Fibroblast of lung (primary cell): ENCODE measurements around the gene CLPTM1. TPM values are rescaled to one million over a fixed set of nuclear protein-coding genes. Genes with fewer than 3 reads are reported as not detected.
"Not testable (repeated sequence)": the region's sequence is repeated elsewhere in the genome, so short reads cannot be mapped to it uniquely, and the experiment has no call there.

Source experiments
- DNase-seq, 2 donors: peaks; one replicate each; pipeline versions ENCODE4 v3.0.0 to v3.0.0-alpha.2; 2010; ENCODE audit warnings: low read depth in 2 of 2
- H2AFZ ChIP-seq: 2 replicates; pipeline ENCODE4 v1.5.1; 2012; ENCODE audit warnings: low read length, control low read depth, inconsistent platforms
- H3K27ac ChIP-seq: 2 replicates; pipeline ENCODE4 v1.5.1; 2011; ENCODE audit warnings: low read length, control low read depth; ENCODE audit not compliant: insufficient read depth
- H3K27me3 ChIP-seq: 2 replicates; pipeline ENCODE4 v1.5.1; 2011; ENCODE audit warnings: mild to moderate bottlenecking, low read length; ENCODE audit not compliant: control insufficient read depth, insufficient read depth
- H3K36me3 ChIP-seq: 2 replicates; pipeline ENCODE4 v1.5.1; 2011; ENCODE audit warnings: low read length; ENCODE audit not compliant: control insufficient read depth, insufficient read depth
- H3K4me1 ChIP-seq: 2 replicates; pipeline ENCODE4 v1.5.1; 2011; ENCODE audit warnings: low read length; ENCODE audit not compliant: control insufficient read depth, insufficient read depth; ENCODE audit errors: extremely low read depth
- H3K4me2 ChIP-seq: 2 replicates; pipeline ENCODE4 v1.5.1; 2011; ENCODE audit warnings: low read length, control low read depth; ENCODE audit not compliant: insufficient read depth; ENCODE audit errors: extremely low read depth
- H3K4me3 ChIP-seq, 4 experiments: fragments of 200-600 bp in 1 of 4; sonication (generic) in 1 of 4; replicated peaks in 1 of 4; 2 replicates each; pipeline ENCODE4 v1.5.1; 2011 to 2016; ENCODE audit warnings: low read length in 4 of 4, low read depth in 3 of 4, mild to moderate bottlenecking in 3 of 4, control low read depth in 2 of 4, inconsistent platforms in 1 of 4, mixed read lengths in 1 of 4; ENCODE audit not compliant: insufficient read depth in 1 of 4; ENCODE audit errors: control extremely low read depth in 1 of 4
- H3K79me2 ChIP-seq: 2 replicates; pipeline ENCODE4 v1.5.1; 2012; ENCODE audit warnings: mild to moderate bottlenecking, low read length, inconsistent platforms; ENCODE audit not compliant: control insufficient read depth, insufficient read depth
- H3K9ac ChIP-seq: 2 replicates; pipeline ENCODE4 v1.5.1; 2011; ENCODE audit warnings: mild to moderate bottlenecking, low read length, control low read depth; ENCODE audit not compliant: insufficient read depth
- H3K9me3 ChIP-seq: 2 replicates; pipeline ENCODE4 v1.5.1; 2012; ENCODE audit warnings: low read depth, low read length; ENCODE audit not compliant: control insufficient read depth, insufficient read depth
- H4K20me1 ChIP-seq: 2 replicates; pipeline ENCODE4 v1.5.1; 2011; ENCODE audit warnings: low read length; ENCODE audit not compliant: control insufficient read depth, insufficient read depth; ENCODE audit errors: extremely low read depth
- EZH2 ChIP-seq: IDR thresholded peaks from 2 replicates; pipeline ENCODE4 v1.5.1; 2012; ENCODE audit warnings: low read length, control low read depth, mild to moderate bottlenecking; ENCODE audit errors: missing control alignments
- polyA plus RNA-seq, 2 donors: library from polyadenylated mRNA; depleted of rRNA in 1 of 2; stranded (reverse) in 1 of 2; unstranded in 1 of 2; fragments of >200 nt; gene quantifications; 2 replicates each; pipeline ENCODE4 v1.2.1, GENCODE V29; 2011 to 2012; ENCODE audit warnings: missing spikeins in 1 of 2
- total RNA-seq: library from RNA; depleted of rRNA; stranded (reverse); fragments of >200 nt; gene quantifications from 2 replicates; pipeline ENCODE4 v1.2.1, GENCODE V29; 2014
- TF ChIP-seq, protein P1 (sequence below), 2 donors: IDR thresholded peaks in 1 of 2; conservative IDR thresholded peaks in 1 of 2; 1 replicate in 1 of 2; 2 replicates in 1 of 2; pipeline ENCODE4 v1.5.1; 2011 to 2012; ENCODE audit warnings: low read length in 2 of 2, control low read depth in 1 of 2, inconsistent platforms in 1 of 2, low read depth in 1 of 2, mild to moderate bottlenecking in 1 of 2

CLPTM1 gene
- total and polyA plus RNA-seq, 2 donors (not counting 1 experiment from before 2014, with no cell fraction given): 46.7 to 54.4 TPM

- Histone ChIP-seq H3K9ac (no peak overlapping the region), H3K79me2 (no peaks in the 10 kb centered on the region), H3K27me3 (no peaks in the 10 kb centered on the region), H3K9me3 (no peaks in the 10 kb centered on the region), H3K27ac (no peak overlapping the region), H4K20me1 (no peaks in the 10 kb centered on the region), H3K4me1 (peaks cover 12% of the 10 kb centered on the region), H3K4me2 (no peak overlapping the region), H2AFZ (peak overlapping the region; percentile 8), H3K36me3 (no peaks in the 10 kb centered on the region), H3K4me3 (no peak overlapping the region)
- TF ChIP-seq EZH2: no peak
- TF ChIP-seq, protein P1, sequence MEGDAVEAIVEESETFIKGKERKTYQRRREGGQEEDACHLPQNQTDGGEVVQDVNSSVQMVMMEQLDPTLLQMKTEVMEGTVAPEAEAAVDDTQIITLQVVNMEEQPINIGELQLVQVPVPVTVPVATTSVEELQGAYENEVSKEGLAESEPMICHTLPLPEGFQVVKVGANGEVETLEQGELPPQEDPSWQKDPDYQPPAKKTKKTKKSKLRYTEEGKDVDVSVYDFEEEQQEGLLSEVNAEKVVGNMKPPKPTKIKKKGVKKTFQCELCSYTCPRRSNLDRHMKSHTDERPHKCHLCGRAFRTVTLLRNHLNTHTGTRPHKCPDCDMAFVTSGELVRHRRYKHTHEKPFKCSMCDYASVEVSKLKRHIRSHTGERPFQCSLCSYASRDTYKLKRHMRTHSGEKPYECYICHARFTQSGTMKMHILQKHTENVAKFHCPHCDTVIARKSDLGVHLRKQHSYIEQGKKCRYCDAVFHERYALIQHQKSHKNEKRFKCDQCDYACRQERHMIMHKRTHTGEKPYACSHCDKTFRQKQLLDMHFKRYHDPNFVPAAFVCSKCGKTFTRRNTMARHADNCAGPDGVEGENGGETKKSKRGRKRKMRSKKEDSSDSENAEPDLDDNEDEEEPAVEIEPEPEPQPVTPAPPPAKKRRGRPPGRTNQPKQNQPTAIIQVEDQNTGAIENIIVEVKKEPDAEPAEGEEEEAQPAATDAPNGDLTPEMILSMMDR (conservative IDR thresholded peaks at IDR 0.05 in 1 of 2, IDR thresholded peaks at IDR 0.05 in 1 of 2; ENCODE audit: low read depth in 1 of 2, low read length in 2 of 2): no peak
- no peak for DNase-seq
Observed at GRCh38 chr19:44924243-44924725, 30.9 kb upstream of the CLPTM1 start.

- Histone ChIP-seq H3K4me2 (peak overlapping the region; percentile 25), H3K27me3 (no peaks in the 10 kb centered on the region), H4K20me1 (no peaks in the 10 kb centered on the region), H3K79me2 (no peaks in the 10 kb centered on the region), H3K27ac (no peak overlapping the region), H3K36me3 (no peaks in the 10 kb centered on the region), H3K4me3 (no peak overlapping the region), H3K9me3 (no peaks in the 10 kb centered on the region), H3K4me1 (peaks cover 12% of the 10 kb centered on the region), H3K9ac (no peak overlapping the region), H2AFZ (no peak overlapping the region)
- peak; percentile 19 to 91 for DNase-seq
- TF ChIP-seq EZH2: no peak
- TF ChIP-seq, protein P1 (conservative IDR thresholded peaks at IDR 0.05 in 1 of 2, IDR thresholded peaks at IDR 0.05 in 1 of 2; ENCODE audit: low read depth in 1 of 2, low read length in 2 of 2): no peak
Observed at GRCh38 chr19:44925114-44925891, 29.9 kb upstream of the CLPTM1 start.

DNA sequence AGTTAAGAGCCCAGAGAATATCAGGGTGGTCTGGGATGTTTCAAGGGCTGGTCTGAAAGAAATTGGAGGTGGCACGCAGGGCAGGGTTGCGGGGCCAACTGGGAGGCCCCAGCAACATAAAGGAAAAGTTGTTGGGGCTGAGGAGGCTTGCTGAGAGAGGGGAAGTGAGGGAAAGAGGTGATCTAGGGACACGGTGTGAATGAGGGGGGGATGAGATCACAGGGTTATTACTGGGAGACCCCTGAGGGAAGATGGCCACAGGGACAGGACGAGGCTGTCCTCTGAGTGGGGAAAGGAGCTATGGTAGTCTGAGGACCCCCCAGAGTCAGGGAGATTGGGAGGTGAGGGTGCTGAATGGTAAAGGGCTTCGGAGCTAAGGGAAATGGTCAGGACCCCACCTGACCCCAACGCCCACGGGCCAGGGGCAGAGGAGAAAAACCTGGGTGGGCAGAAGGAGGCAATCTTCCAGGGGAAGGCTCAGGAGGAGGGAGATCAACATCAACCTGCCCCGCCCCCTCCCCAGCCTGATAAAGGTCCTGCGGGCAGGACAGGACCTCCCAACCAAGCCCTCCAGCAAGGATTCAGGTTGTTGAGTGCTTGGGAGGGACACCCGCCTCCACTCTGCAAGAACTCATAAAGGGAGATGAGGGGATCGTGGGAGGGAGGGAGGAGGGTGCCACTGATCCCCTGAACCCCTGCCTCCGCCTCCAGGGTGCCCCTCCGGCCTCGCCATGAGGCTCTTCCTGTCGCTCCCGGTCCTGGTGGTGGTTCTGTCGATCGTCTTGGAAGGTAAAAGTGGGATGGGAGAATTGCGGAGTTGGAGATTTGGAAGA lies 28.7 kb upstream of the CLPTM1 start:
- H2AFZ ChIP-seq, H3K9me3 ChIP-seq, H3K79me2 ChIP-seq, H3K27ac ChIP-seq, H4K20me1 ChIP-seq, H3K36me3 ChIP-seq, H3K9ac ChIP-seq, DNase-seq, H3K27me3 ChIP-seq: not testable (repeated sequence)
- H3K4me1 ChIP-seq: peaks cover 12% of the 10 kb centered on the region
- peak overlapping the region in 1 of 4 experiments; percentile 30 for H3K4me3 ChIP-seq
- peak overlapping the region; percentile 35 for H3K4me2 ChIP-seq
